Measurements from ENCODE around the gene TOR1AIP2. TPM values are rescaled to one million over a fixed set of nuclear protein-coding genes. Genes with fewer than 3 reads are reported as not detected.

Gene TOR1AIP2
- total RNA-seq, 1 experiment from 2014 or later = 73.9 TPM

DNA sequence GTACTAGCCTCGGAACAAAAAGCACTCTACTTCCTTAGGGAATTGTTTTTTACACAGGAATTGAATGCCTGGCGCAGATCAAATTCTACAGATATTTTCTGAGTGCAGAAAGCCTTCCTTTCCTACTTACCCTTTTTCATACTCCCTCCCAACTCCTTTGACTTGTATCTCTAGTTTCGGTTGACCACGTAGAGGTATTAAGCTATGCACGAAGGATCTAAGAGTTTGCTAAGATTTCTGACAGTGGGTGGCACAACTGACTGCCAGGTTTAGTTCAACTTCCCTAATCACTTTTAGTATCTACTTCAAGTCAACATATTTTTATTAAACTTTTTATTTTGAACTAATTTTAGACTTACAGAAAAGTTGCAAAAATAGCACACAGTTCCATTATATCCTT is 5.0 kb downstream of the TOR1AIP2 start:
- Histone ChIP-seq H3K23me2 (ENCODE audit: insufficient read length, low read depth, low read length, poor library complexity, severe bottlenecking) (peaks cover 7% of the 10 kb centered on the region), H3K79me1 (ENCODE audit: insufficient read depth, low read depth, low read length, poor library complexity, severe bottlenecking) (peaks cover 4% of the 10 kb centered on the region), H2BK120ac (ENCODE audit: low read depth, low read length, poor library complexity, severe bottlenecking) (no peak overlapping the region), H3K4ac (ENCODE audit: low read depth, low read length) (no peak overlapping the region), H3K4me2 (ENCODE audit: insufficient read depth, insufficient read length, low read length) (no peak overlapping the region), H2BK5ac (ENCODE audit: insufficient read length, low read length) (no peak overlapping the region), H3K79me2 (ENCODE audit: insufficient read depth, low read length) (peaks cover 12% of the 10 kb centered on the region; the same call in 1 of the 2 replicates), H3K27me3 (ENCODE audit: insufficient read depth, low read length) (no peaks in the 10 kb centered on the region), H4K5ac (ENCODE audit: insufficient read length, low read depth, low read length) (no peak overlapping the region), H2BK12ac (ENCODE audit: insufficient read length, low read depth, low read length) (no peak overlapping the region), H4K91ac (ENCODE audit: insufficient read length, low read depth, low read length) (no peak overlapping the region), H4K8ac (replicated peaks; ENCODE audit: insufficient read length, low read depth, low read length) (no peak overlapping the region), H3K9me3 (ENCODE audit: control insufficient read depth, low read depth, low read length) (no peaks in the 10 kb centered on the region), H2BK20ac (ENCODE audit: low read depth, low read length, poor library complexity, severe bottlenecking) (no peak overlapping the region), H3K18ac (ENCODE audit: insufficient read length, low read depth, low read length) (no peak overlapping the region), H3T11ph (ENCODE audit: low read length) (no peak overlapping the region), H3K9ac (ENCODE audit: extremely low read depth, insufficient read length, low read length) (no peak overlapping the region), H2BK15ac (ENCODE audit: low read depth, low read length) (no peak overlapping the region), H3K27ac (ENCODE audit: insufficient read length, low read depth, low read length) (no peak overlapping the region), H2AFZ (ENCODE audit: low read length) (no peak overlapping the region), H3K23ac (ENCODE audit: insufficient read length, low read depth, low read length) (no peak overlapping the region), H2AK5ac (ENCODE audit: insufficient read length, low read length) (no peak overlapping the region), H3K4me1 (ENCODE audit: insufficient read depth, low read length) (no peaks in the 10 kb centered on the region), H3K14ac (ENCODE audit: insufficient read depth, low read length) (no peak overlapping the region), H4K20me1 (ENCODE audit: control insufficient read depth, insufficient read depth, insufficient read length) (no peaks in the 10 kb centered on the region), H3K56ac (ENCODE audit: insufficient read length, low read depth, low read length) (no peak overlapping the region)
- WGBS (ENCODE audit: extremely low coverage, insufficient read length, low lambda C conversion rate) = no CpG with 5 or more reads among the region's 5 CpGs
- no peaks in the 10 kb centered on the region for H3K9me3 Mint-ChIP-seq
- H3K4me1 Mint-ChIP-seq = peaks cover 10 to 11% of the 10 kb centered on the region in 2 experiments
- peaks cover 10 to 44% (median 39%) of the 10 kb centered on the region in 3 experiments; a peak in 6 of 7 replicates for H3K36me3 Mint-ChIP-seq (ENCODE audit: insufficient read depth in 1 of 3, low read depth in 3 of 3)
- no peak for TF ChIP-seq CTCF (conservative IDR thresholded peaks at IDR 0.05)
- no peak for DNase-seq
- no peak overlapping the region for H3K27ac Mint-ChIP-seq
- no peak overlapping the region for H3K4me3 Mint-ChIP-seq
- H3K27me3 Mint-ChIP-seq (ENCODE audit: low read depth) = no peaks in the 10 kb centered on the region

All from H9 (cell line).